Liver (tissue), 9 donors: ENCODE results near the gene RNF145. TPM values are rescaled to one million over a fixed set of nuclear protein-coding genes. Genes with fewer than 3 reads are reported as not detected.

Experiments used
- DNase-seq: peaks from one replicate; pipeline ENCODE4 v3.0.0-alpha.2; 2017; ENCODE audit warnings: low spot score
- H3K27ac ChIP-seq, 2 donors: one replicate each; pipeline ENCODE4 v1.7.0; 2013; ENCODE audit warnings: inconsistent platforms in 2 of 2, low read length in 2 of 2, control low read depth in 1 of 2, low read depth in 1 of 2, mild to moderate bottlenecking in 1 of 2
- H3K27me3 ChIP-seq, 4 donors: one replicate each; pipeline versions ENCODE4 v1.6.1 to v1.7.0; 2013; ENCODE audit warnings: low read length in 3 of 4, inconsistent platforms in 1 of 4, mild to moderate bottlenecking in 1 of 4, moderate library complexity in 1 of 4; ENCODE audit not compliant: control insufficient read depth in 4 of 4, insufficient read depth in 4 of 4
- H3K36me3 ChIP-seq, 4 donors: one replicate each; pipeline versions ENCODE4 v1.6.1 to v1.7.0; 2013; ENCODE audit warnings: low read length in 3 of 4, mild to moderate bottlenecking in 3 of 4, low read depth in 1 of 4, moderate library complexity in 1 of 4; ENCODE audit not compliant: control insufficient read depth in 4 of 4, insufficient read depth in 3 of 4
- H3K4me1 ChIP-seq, 4 donors: one replicate each; pipeline versions ENCODE4 v1.6.1 to v1.7.0; 2013; ENCODE audit warnings: low read length in 3 of 4, mild to moderate bottlenecking in 3 of 4, moderate library complexity in 1 of 4; ENCODE audit not compliant: control insufficient read depth in 4 of 4, insufficient read depth in 4 of 4
- H3K4me3 ChIP-seq, 3 donors: one replicate each; pipeline versions ENCODE4 v1.6.1 to v1.7.0; 2013; ENCODE audit warnings: low read length in 3 of 3, control low read depth in 1 of 3, low read depth in 1 of 3, mild to moderate bottlenecking in 1 of 3
- H3K9ac ChIP-seq, 2 donors: one replicate each; pipeline ENCODE4 v1.7.0; 2013; ENCODE audit warnings: low read length in 2 of 2, mild to moderate bottlenecking in 2 of 2, moderate library complexity in 2 of 2, control low read depth in 1 of 2, low read depth in 1 of 2
- H3K9me3 ChIP-seq, 4 donors: one replicate each; pipeline versions ENCODE4 v1.6.1 to v1.7.0; 2013; ENCODE audit warnings: low read length in 3 of 4; ENCODE audit not compliant: control insufficient read depth in 4 of 4
- ATF3 ChIP-seq: IDR thresholded peaks from 2 replicates; pipeline ENCODE4 v1.6.1; 2016; ENCODE audit warnings: antibody characterized with exemption
- CTCF ChIP-seq: fragments of 150-350 bp; IDR thresholded peaks from 2 replicates; pipeline ENCODE4 v1.5.1; 2017; ENCODE audit warnings: improper control_type of control experiment, low read depth, low read length; ENCODE audit not compliant: missing input control
- EGR1 ChIP-seq, 2 donors: IDR thresholded peaks; 2 replicates each; pipeline ENCODE4 v1.6.1; 2016 to 2018; ENCODE audit warnings: antibody characterized with exemption in 2 of 2, low read depth in 2 of 2
- FOXA1 ChIP-seq: IDR thresholded peaks from 2 replicates; pipeline ENCODE4 v1.6.1; 2016; ENCODE audit warnings: antibody characterized with exemption
- FOXA2 ChIP-seq: IDR thresholded peaks from 2 replicates; pipeline ENCODE4 v1.6.1; 2016; ENCODE audit warnings: antibody characterized with exemption
- GABPA ChIP-seq, 2 donors: IDR thresholded peaks in 1 of 2; conservative IDR thresholded peaks in 1 of 2; 2 replicates each; pipeline ENCODE4 v1.6.1; 2016; ENCODE audit warnings: antibody characterized with exemption in 2 of 2, mild to moderate bottlenecking in 1 of 2, moderate library complexity in 1 of 2
- HNF4A ChIP-seq, 2 donors: conservative IDR thresholded peaks; 2 replicates each; pipeline ENCODE4 v1.6.1; 2016; ENCODE audit warnings: antibody characterized with exemption in 2 of 2, mild to moderate bottlenecking in 2 of 2
- HNF4G ChIP-seq: IDR thresholded peaks from 2 replicates; pipeline ENCODE4 v1.6.1; 2016; ENCODE audit warnings: antibody characterized with exemption
- JUND ChIP-seq, 2 donors: IDR thresholded peaks; 2 replicates each; pipeline ENCODE4 v1.6.1; 2016; ENCODE audit warnings: antibody characterized with exemption in 2 of 2
- MAX ChIP-seq: IDR thresholded peaks from 2 replicates; pipeline ENCODE4 v1.6.1; 2016; ENCODE audit warnings: antibody characterized with exemption
- NR2F2 ChIP-seq: IDR thresholded peaks from 2 replicates; pipeline ENCODE4 v1.6.1; 2016; ENCODE audit warnings: antibody characterized with exemption
- RAD21 ChIP-seq, 2 donors: IDR thresholded peaks; 2 replicates each; pipeline ENCODE4 v1.6.1; 2016; ENCODE audit warnings: antibody characterized with exemption in 2 of 2, mild to moderate bottlenecking in 2 of 2
- REST ChIP-seq: IDR thresholded peaks from 2 replicates; pipeline ENCODE4 v1.6.1; 2016; ENCODE audit warnings: antibody characterized with exemption, mild to moderate bottlenecking
- RXRA ChIP-seq, 2 donors: IDR thresholded peaks; 2 replicates each; pipeline ENCODE4 v1.6.1; 2017 to 2018; ENCODE audit warnings: antibody characterized with exemption in 2 of 2, mild to moderate bottlenecking in 1 of 2
- SP1 ChIP-seq: IDR thresholded peaks from 2 replicates; pipeline ENCODE4 v1.6.1; 2018; ENCODE audit warnings: antibody characterized with exemption, mild to moderate bottlenecking
- TAF1 ChIP-seq: conservative IDR thresholded peaks from 2 replicates; pipeline ENCODE4 v1.6.1; 2016; ENCODE audit warnings: antibody characterized with exemption, mild to moderate bottlenecking
- YY1 ChIP-seq: IDR thresholded peaks from 2 replicates; pipeline ENCODE4 v1.6.1; 2016; ENCODE audit warnings: antibody characterized with exemption, mild to moderate bottlenecking
- ZBTB33 ChIP-seq: IDR thresholded peaks from 2 replicates; pipeline ENCODE4 v1.6.1; 2016; ENCODE audit warnings: antibody characterized with exemption
- WGBS: extraction: QIAGEN DNeasy Blood & Tissue Kit; methylation state at CpG from one replicate; pipeline ENCODE4 v1.1.7; 2013; 5-methylcytosine and 5-hydroxymethylcytosine counted together
- polyA plus RNA-seq, 2 donors: library from polyadenylated mRNA; stranded (reverse) in 1 of 2; unstranded in 1 of 2; fragments of 200-250 nt in 1 of 2; fragments of >200 nt in 1 of 2; fragmentation: Nextera tagmentation in 1 of 2; extraction: Ambion mirVana in 1 of 2; gene quantifications; one replicate each; pipeline versions ENCODE4 v1.2.1 to v1.2.3, GENCODE V29; 2013 to 2015
- total RNA-seq, 2 donors: library from RNA; depleted of rRNA; stranded (reverse); fragments of >200 nt; gene quantifications; one replicate each; pipeline ENCODE4 v1.2.3, GENCODE V29; 2014
- donor health status: healthy.
- donor health status: healthy.
- donor health status: healthy.
- donor health status: healthy.
- donor health status: healthy.

RNF145 gene
- total and polyA plus RNA-seq, 4 donors = 2.9 to 34.6 (median 11.7) TPM

GRCh38 chr5:159206368-159206767 is 3.0 kb downstream of the RNF145 start:
- Histone ChIP-seq H3K9ac (peak overlapping the region in 1 of 2 donors; percentile 70), H3K9me3 (no peaks in the 10 kb centered on the region), H3K27me3 (no peaks in the 10 kb centered on the region), H3K27ac (no peak overlapping the region), H3K36me3 (no peaks in the 10 kb centered on the region), H3K4me1 (peaks cover 2 to 20% (median 13%) of the 10 kb centered on the region in 4 donors), H3K4me3 (no peak overlapping the region)
- no peak for DNase-seq
- TF ChIP-seq RAD21 (IDR thresholded peaks at IDR 0.05) (no peak), ZBTB33 (no peak), SP1 (no peak), JUND (IDR thresholded peaks at IDR 0.05) (no peak), YY1 (no peak), RXRA (IDR thresholded peaks at IDR 0.05) (no peak), NR2F2 (no peak), TAF1 (no peak), ATF3 (no peak), REST (no peak), HNF4A (conservative IDR thresholded peaks at IDR 0.05) (no peak), CTCF (no peak), EGR1 (IDR thresholded peaks at IDR 0.05; ENCODE audit: low read depth in 2 of 2) (no peak), GABPA (IDR thresholded peaks at IDR 0.05 in 1 of 2, conservative IDR thresholded peaks at IDR 0.05 in 1 of 2) (no peak), FOXA1 (no peak), MAX (no peak), HNF4G (no peak), FOXA2 (no peak)
- 60% methylated on average over 2 of the region's 2 CpGs for WGBS
